K562 (cell line): ENCODE measurements around the gene RNF43. TPM values are rescaled to one million over a fixed set of nuclear protein-coding genes. Genes with fewer than 3 reads are reported as not detected.

Source experiments
- HDAC3 ChIP-seq: fragments of 450-650 bp; IDR thresholded peaks from 2 replicates; pipeline ENCODE4 v1.6.1; 2018; ENCODE audit warnings: borderline replicate concordance, mild to moderate bottlenecking, moderate library complexity; ENCODE audit not compliant: partially characterized antibody
- PML ChIP-seq: IDR thresholded peaks from 2 replicates; pipeline ENCODE4 v1.6.1; 2012; ENCODE audit warnings: low read length, inconsistent platforms
- RNF2 ChIP-seq: sonication (generic); IDR thresholded peaks from 2 replicates; pipeline ENCODE4 v1.6.1; 2016
- SRSF1 ChIP-seq: fragments of 200-400 bp; formaldehyde crosslinking; IDR thresholded peaks from 2 replicates; pipeline ENCODE4 v1.6.1; 2017; ENCODE audit warnings: mild to moderate bottlenecking, low read depth, low read length, moderate library complexity
- ZNF124 ChIP-seq: sonication (generic); formaldehyde crosslinking; IDR thresholded peaks from 2 replicates; pipeline ENCODE4 v1.8.1; 2022; ENCODE audit warnings: missing genetic modification reagents
- ZNF695 ChIP-seq: fragments of 450-650 bp; formaldehyde crosslinking; IDR thresholded peaks from 2 replicates; pipeline ENCODE4 v1.4.0; 2020; ENCODE audit warnings: mild to moderate bottlenecking, moderate library complexity
- polyA plus RNA-seq, 8 experiments: library from polyadenylated mRNA; depleted of rRNA in 4 of 8; stranded (reverse) in 5 of 8; unstranded in 3 of 8; fragments of >200 nt; fragmentation: Nextera tagmentation in 2 of 8; fragmentation: Illumina TruSeq in 1 of 8; extraction: Ambion mirVana in 2 of 8; extraction: Trizol in 1 of 8; gene quantifications; 2 replicates each; pipeline versions ENCODE4 v1.2.1 to v1.2.3, GENCODE V29; 2011 to 2014; ENCODE audit warnings: inconsistent platforms in 1 of 8, missing spikeins in 1 of 8
- total RNA-seq, 7 experiments: library from RNA; depleted of rRNA in 6 of 7; stranded (reverse); fragments of >200 nt in 6 of 7; fragmentation: Illumina TruSeq in 2 of 7; extraction: Trizol in 2 of 7; gene quantifications; 2 replicates each; pipeline versions ENCODE4 v1.2.1 to v1.2.3, GENCODE V29; 2011 to 2021; ENCODE audit warnings: low replicate concordance in 1 of 7
- TF ChIP-seq, protein P1 (sequence below): fragments of 450-650 bp; IDR thresholded peaks from 2 replicates; pipeline ENCODE4 v1.6.1; 2016; ENCODE audit warnings: low read depth
- TF ChIP-seq, protein P2 (sequence below): fragments of 250-450 bp; sonication (Bioruptor Pico); IDR thresholded peaks from 2 replicates; pipeline ENCODE4 v1.4.0; 2020; ENCODE audit warnings: mild to moderate bottlenecking, moderate library complexity
- TF ChIP-seq, protein P3 (sequence below), 3 experiments: IDR thresholded peaks in 2 of 3; conservative IDR thresholded peaks in 1 of 3; 2 replicates each; pipeline ENCODE4 v1.5.1; 2011 to 2012; ENCODE audit warnings: low read length in 3 of 3, mild to moderate bottlenecking in 3 of 3, control low read depth in 2 of 3, improper control_type of control experiment in 1 of 3, inconsistent platforms in 1 of 3, low read depth in 1 of 3, mixed read lengths in 1 of 3, moderate library complexity in 1 of 3; ENCODE audit not compliant: insufficient read depth in 2 of 3
- TF ChIP-seq, protein P4 (sequence below): fragments of 250-450 bp; sonication (Bioruptor Pico); IDR thresholded peaks from 2 replicates; pipeline ENCODE4 v1.5.0; 2020; ENCODE audit warnings: mild to moderate bottlenecking

RNF43 gene
- total and polyA plus RNA-seq, 9 of the 15 experiments (the other 6 are each of a cell fraction or from before 2014, with no cell fraction given): 0.29 to 2.7 (median 1.4) TPM

DNA sequence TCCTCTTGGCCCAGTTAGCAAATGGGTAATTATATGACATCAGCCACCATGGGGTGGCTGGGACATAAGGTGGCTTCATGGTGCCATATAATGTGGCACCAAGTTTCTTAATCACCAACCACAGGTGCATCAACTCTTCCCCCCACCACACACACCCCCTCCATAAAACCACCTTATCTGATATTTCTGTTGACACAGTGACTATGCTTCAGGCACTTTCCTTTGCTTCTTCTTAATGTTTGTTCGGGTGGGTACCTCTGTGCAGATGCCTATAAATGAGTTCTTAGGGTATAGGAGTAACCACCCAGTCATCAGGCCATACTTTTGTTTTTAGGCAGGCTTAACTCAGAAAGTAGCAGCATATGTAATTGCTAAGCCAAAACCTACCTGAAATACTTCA is 29.5 kb downstream of the RNF43 start (continued):
- TF ChIP-seq, protein P1, sequence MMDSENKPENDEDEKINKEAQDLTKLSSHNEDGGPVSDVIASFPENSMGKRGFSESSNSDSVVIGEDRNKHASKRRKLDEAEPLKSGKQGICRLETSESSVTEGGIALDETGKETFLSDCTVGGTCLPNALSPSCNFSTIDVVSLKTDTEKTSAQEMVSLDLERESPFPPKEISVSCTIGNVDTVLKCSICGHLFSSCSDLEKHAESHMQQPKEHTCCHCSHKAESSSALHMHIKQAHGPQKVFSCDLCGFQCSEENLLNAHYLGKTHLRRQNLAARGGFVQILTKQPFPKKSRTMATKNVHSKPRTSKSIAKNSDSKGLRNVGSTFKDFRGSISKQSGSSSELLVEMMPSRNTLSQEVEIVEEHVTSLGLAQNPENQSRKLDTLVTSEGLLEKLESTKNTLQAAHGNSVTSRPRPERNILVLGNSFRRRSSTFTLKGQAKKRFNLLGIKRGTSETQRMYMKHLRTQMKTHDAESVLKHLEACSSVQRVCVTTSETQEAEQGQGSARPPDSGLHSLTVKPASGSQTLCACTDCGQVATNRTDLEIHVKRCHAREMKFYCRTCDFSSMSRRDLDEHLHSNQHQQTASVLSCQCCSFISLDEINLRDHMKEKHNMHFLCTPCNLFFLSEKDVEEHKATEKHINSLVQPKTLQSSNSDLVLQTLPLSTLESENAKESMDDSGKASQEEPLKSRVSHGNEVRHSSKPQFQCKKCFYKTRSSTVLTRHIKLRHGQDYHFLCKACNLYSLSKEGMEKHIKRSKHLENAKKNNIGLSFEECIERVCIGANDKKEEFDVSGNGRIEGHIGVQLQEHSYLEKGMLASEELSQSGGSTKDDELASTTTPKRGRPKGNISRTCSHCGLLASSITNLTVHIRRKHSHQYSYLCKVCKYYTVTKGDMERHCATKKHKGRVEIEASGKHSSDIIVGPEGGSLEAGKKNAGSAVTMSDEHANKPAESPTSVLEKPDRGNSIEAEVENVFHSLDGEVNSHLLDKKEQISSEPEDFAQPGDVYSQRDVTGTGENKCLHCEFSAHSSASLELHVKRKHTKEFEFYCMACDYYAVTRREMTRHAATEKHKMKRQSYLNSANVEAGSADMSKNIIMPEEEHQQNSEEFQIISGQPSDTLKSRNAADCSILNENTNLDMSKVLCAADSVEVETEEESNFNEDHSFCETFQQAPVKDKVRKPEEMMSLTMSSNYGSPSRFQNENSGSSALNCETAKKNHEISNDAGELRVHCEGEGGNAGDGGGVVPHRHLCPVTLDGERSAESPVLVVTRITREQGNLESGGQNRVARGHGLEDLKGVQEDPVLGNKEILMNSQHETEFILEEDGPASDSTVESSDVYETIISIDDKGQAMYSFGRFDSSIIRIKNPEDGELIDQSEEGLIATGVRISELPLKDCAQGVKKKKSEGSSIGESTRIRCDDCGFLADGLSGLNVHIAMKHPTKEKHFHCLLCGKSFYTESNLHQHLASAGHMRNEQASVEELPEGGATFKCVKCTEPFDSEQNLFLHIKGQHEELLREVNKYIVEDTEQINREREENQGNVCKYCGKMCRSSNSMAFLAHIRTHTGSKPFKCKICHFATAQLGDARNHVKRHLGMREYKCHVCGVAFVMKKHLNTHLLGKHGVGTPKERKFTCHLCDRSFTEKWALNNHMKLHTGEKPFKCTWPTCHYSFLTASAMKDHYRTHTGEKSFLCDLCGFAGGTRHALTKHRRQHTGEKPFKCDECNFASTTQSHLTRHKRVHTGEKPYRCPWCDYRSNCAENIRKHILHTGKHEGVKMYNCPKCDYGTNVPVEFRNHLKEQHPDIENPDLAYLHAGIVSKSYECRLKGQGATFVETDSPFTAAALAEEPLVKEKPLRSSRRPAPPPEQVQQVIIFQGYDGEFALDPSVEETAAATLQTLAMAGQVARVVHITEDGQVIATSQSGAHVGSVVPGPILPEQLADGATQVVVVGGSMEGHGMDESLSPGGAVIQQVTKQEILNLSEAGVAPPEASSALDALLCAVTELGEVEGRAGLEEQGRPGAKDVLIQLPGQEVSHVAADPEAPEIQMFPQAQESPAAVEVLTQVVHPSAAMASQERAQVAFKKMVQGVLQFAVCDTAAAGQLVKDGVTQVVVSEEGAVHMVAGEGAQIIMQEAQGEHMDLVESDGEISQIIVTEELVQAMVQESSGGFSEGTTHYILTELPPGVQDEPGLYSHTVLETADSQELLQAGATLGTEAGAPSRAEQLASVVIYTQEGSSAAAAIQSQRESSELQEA: no peak
- no peak for TF ChIP-seq SRSF1
- no peak for TF ChIP-seq RNF2
- TF ChIP-seq ZNF124 (CRISPR knock-in tag): no peak
- TF ChIP-seq, protein P2, sequence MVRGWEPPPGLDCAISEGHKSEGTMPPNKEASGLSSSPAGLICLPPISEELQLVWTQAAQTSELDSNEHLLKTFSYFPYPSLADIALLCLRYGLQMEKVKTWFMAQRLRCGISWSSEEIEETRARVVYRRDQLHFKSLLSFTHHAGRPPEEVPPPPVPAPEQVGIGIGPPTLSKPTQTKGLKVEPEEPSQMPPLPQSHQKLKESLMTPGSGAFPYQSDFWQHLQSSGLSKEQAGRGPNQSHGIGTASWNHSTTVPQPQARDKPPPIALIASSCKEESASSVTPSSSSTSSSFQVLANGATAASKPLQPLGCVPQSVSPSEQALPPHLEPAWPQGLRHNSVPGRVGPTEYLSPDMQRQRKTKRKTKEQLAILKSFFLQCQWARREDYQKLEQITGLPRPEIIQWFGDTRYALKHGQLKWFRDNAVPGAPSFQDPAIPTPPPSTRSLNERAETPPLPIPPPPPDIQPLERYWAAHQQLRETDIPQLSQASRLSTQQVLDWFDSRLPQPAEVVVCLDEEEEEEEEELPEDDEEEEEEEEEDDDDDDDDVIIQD (CRISPR knock-in tag): no peak
- TF ChIP-seq, protein P3, sequence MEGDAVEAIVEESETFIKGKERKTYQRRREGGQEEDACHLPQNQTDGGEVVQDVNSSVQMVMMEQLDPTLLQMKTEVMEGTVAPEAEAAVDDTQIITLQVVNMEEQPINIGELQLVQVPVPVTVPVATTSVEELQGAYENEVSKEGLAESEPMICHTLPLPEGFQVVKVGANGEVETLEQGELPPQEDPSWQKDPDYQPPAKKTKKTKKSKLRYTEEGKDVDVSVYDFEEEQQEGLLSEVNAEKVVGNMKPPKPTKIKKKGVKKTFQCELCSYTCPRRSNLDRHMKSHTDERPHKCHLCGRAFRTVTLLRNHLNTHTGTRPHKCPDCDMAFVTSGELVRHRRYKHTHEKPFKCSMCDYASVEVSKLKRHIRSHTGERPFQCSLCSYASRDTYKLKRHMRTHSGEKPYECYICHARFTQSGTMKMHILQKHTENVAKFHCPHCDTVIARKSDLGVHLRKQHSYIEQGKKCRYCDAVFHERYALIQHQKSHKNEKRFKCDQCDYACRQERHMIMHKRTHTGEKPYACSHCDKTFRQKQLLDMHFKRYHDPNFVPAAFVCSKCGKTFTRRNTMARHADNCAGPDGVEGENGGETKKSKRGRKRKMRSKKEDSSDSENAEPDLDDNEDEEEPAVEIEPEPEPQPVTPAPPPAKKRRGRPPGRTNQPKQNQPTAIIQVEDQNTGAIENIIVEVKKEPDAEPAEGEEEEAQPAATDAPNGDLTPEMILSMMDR (IDR thresholded peaks at IDR 0.05 in 2 of 3, conservative IDR thresholded peaks at IDR 0.05 in 1 of 3; ENCODE audit: insufficient read depth in 2 of 3, low read depth in 1 of 3, low read length in 3 of 3): no peak
- TF ChIP-seq, protein P4, sequence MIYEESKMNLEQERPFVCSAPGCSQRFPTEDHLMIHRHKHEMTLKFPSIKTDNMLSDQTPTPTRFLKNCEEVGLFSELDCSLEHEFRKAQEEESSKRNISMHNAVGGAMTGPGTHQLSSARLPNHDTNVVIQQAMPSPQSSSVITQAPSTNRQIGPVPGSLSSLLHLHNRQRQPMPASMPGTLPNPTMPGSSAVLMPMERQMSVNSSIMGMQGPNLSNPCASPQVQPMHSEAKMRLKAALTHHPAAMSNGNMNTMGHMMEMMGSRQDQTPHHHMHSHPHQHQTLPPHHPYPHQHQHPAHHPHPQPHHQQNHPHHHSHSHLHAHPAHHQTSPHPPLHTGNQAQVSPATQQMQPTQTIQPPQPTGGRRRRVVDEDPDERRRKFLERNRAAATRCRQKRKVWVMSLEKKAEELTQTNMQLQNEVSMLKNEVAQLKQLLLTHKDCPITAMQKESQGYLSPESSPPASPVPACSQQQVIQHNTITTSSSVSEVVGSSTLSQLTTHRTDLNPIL: no peak
- no peak for TF ChIP-seq ZNF695
- TF ChIP-seq PML: no peak
- no peak for TF ChIP-seq HDAC3
